Measurements from ENCODE around the gene IL1B.

Gene IL1B

GRCh38 chr2:112836695-112837117, at the start of gene IL1B:
TSS of gene IL1B (minus strand) at chr2:112836779. CDS start at chr2:112836229, 550 bp downstream.
- Histone ChIP-seq H3K36me3 (peaks cover 34% of the 10 kb centered on the region), H3K4me1 (ENCODE audit: control insufficient read depth in 1 of 2, insufficient read depth in 1 of 2, low read depth in 1 of 2, low read length in 1 of 2) (peaks cover 97 to 100% of the 10 kb centered on the region in 2 experiments), H3K27me3 (no peaks in the 10 kb centered on the region), H3K27ac (peak within 1 kb of the TSS; percentile 91), H3K4me3 (ENCODE audit: low read depth in 1 of 2, low read length in 1 of 2) (peak within 1 kb of the TSS; percentile 90 to 96), H3K9me3 (no peaks in the 10 kb centered on the region)
- peak; percentile 14 for TF ChIP-seq CTCF (IDR thresholded peaks at IDR 0.05)

- no peak for TF ChIP-seq CTCF (IDR thresholded peaks at IDR 0.05)
- H3K4me1 ChIP-seq (ENCODE audit: control insufficient read depth in 1 of 2, insufficient read depth in 1 of 2, low read depth in 1 of 2, low read length in 1 of 2) = peaks cover 13 to 18% of the 10 kb centered on the region in 2 experiments
- H3K27ac ChIP-seq = no peak overlapping the region
- no peak overlapping the region for H3K4me3 ChIP-seq (ENCODE audit: low read depth in 1 of 2, low read length in 1 of 2)
- no peaks in the 10 kb centered on the region for H3K36me3 ChIP-seq
- H3K9me3 ChIP-seq = no peaks in the 10 kb centered on the region
- no peaks in the 10 kb centered on the region for H3K27me3 ChIP-seq
Measured at GRCh38 chr2:112886291-112886690, 49.7 kb upstream of the IL1B start.

GRCh38 chr2:112885506-112885902, 48.9 kb upstream of the IL1B start:
- no peaks in the 10 kb centered on the region for H3K9me3 ChIP-seq
- H3K27ac ChIP-seq = no peak overlapping the region
- TF ChIP-seq CTCF (IDR thresholded peaks at IDR 0.05) = no peak
- no peaks in the 10 kb centered on the region for H3K27me3 ChIP-seq
- no peak overlapping the region for H3K4me3 ChIP-seq (ENCODE audit: low read depth in 1 of 2, low read length in 1 of 2)
- peaks cover 14 to 20% of the 10 kb centered on the region in 2 experiments for H3K4me1 ChIP-seq (ENCODE audit: control insufficient read depth in 1 of 2, insufficient read depth in 1 of 2, low read depth in 1 of 2, low read length in 1 of 2)
- no peaks in the 10 kb centered on the region for H3K36me3 ChIP-seq

- Histone ChIP-seq H3K4me1 (ENCODE audit: control insufficient read depth in 1 of 2, insufficient read depth in 1 of 2, low read depth in 1 of 2, low read length in 1 of 2) (peaks cover 14 to 20% of the 10 kb centered on the region in 2 experiments), H3K36me3 (no peaks in the 10 kb centered on the region), H3K9me3 (no peaks in the 10 kb centered on the region), H3K27me3 (no peaks in the 10 kb centered on the region), H3K27ac (no peak overlapping the region), H3K4me3 (ENCODE audit: low read depth in 1 of 2, low read length in 1 of 2) (no peak overlapping the region)
- TF ChIP-seq CTCF (IDR thresholded peaks at IDR 0.05) = peak; percentile 92
Measured at GRCh38 chr2:112884869-112885505, 48.4 kb upstream of the IL1B start.

GRCh38 chr2:112883669-112884068, 47.1 kb upstream of the IL1B start:
- H3K4me1 ChIP-seq (ENCODE audit: control insufficient read depth in 1 of 2, insufficient read depth in 1 of 2, low read depth in 1 of 2, low read length in 1 of 2) = peaks cover 14 to 20% of the 10 kb centered on the region in 2 experiments
- no peaks in the 10 kb centered on the region for H3K9me3 ChIP-seq
- H3K27me3 ChIP-seq = no peaks in the 10 kb centered on the region
- no peaks in the 10 kb centered on the region for H3K36me3 ChIP-seq
- H3K27ac ChIP-seq = no peak overlapping the region
- no peak for TF ChIP-seq CTCF (IDR thresholded peaks at IDR 0.05)
- no peak overlapping the region for H3K4me3 ChIP-seq (ENCODE audit: low read depth in 1 of 2, low read length in 1 of 2)
